ENCODE results near the gene EFNA5. TPM values are rescaled to one million over a fixed set of nuclear protein-coding genes. Genes with fewer than 3 reads are reported as not detected.

The EFNA5 gene
- polyA plus RNA-seq, 1 of the 3 experiments (the other 2 are of a cell fraction): 0.81 TPM

DNA sequence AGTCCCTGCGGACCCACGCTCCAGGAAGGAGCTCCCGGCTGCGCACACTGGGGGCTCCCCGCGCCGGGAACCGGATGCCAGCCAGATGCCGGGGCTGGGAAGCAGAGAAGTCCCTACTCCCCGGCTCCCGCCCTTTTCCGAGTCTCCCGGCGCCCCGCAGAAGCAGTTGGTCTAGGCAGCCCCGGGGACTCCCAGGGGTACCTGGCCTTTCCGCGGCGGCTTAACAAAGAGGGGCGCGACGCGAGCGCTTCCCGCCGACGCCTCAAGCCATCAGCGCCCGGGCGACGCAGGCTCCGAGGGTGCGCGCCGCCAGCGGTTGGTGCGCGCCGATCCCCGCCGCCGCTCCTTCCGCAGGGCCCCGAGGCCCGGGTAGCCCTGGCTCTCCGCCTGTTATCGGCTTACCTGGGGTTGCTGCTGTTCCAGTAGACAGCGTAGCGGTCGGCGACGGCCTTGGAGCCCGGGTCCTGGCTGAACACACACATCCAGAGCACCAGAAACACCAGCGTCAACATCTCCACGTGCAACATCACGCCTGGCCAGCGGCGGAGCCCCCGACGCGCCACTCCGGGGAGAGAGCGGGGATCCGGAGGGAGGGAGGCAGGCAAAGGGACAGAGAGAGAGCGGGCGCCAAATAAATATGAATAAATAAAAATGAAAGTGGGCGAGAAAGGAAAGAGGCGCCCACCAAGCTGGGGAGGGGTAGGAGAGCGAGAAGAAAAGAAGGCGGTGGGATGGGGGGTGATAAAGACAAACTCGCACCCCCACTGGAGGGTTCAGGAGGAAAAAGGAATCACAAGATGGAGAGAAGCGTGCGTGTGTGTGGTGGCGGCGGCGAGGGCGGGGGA is 428 bp downstream of the EFNA5 start:
- Histone ChIP-seq H3K9me2 (no peaks in the 10 kb centered on the region), H3K79me2 (ENCODE audit: insufficient read depth) (no peaks in the 10 kb centered on the region; the same call in 1 of the 2 replicates), H3K27ac (ENCODE audit: low read depth in 2 of 2, low read length in 1 of 2) (peak overlapping the region in 1 of 2 experiments; percentile 95; a peak in 2 of 4 replicates), H3K4me1 (ENCODE audit: control insufficient read depth in 1 of 2, insufficient read depth in 2 of 2, low read depth in 1 of 2, low read length in 1 of 2) (peaks cover 0 to 3% of the 10 kb centered on the region in 2 experiments; a peak in 1 of 4 replicates), H2AFZ (ENCODE audit: low read depth) (peak overlapping the region; percentile 93), H3F3A (replicated peaks; ENCODE audit: insufficient read depth) (peaks cover 12% of the 10 kb centered on the region), H3K36me3 (replicated peaks in 1 of 2; ENCODE audit: control insufficient read depth in 1 of 2, insufficient read depth in 2 of 2, low read length in 1 of 2) (no peaks in the 10 kb centered on the region), H3K4me2 (peak overlapping the region; percentile 100), H3K27me3 (ENCODE audit: insufficient read depth) (peaks cover 13% of the 10 kb centered on the region; the same call in 1 of the 2 replicates), H3K9me3 (no peaks in the 10 kb centered on the region), H3K4me3 (ENCODE audit: low read depth in 2 of 2, low read length in 1 of 2) (peak overlapping the region; percentile 74 to 84), H3K9ac (peak overlapping the region; percentile 27; the same call in 1 of the 2 replicates), H4K20me1 (ENCODE audit: insufficient read depth) (no peaks in the 10 kb centered on the region)
- WGBS (ENCODE audit: low lambda C conversion rate): under 1% methylated on average over 33 of the region's 77 CpGs
- TF ChIP-seq EP300 (IDR thresholded peaks at IDR 0.05; ENCODE audit: borderline replicate concordance in 1 of 2, low read depth in 1 of 2, low read length in 1 of 2): no peak
- TF ChIP-seq, protein P1, sequence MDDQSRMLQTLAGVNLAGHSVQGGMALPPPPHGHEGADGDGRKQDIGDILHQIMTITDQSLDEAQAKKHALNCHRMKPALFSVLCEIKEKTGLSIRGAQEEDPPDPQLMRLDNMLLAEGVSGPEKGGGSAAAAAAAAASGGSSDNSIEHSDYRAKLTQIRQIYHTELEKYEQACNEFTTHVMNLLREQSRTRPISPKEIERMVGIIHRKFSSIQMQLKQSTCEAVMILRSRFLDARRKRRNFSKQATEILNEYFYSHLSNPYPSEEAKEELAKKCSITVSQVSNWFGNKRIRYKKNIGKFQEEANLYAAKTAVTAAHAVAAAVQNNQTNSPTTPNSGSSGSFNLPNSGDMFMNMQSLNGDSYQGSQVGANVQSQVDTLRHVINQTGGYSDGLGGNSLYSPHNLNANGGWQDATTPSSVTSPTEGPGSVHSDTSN (IDR thresholded peaks at IDR 0.05): no peak
- TF ChIP-seq, protein P2, sequence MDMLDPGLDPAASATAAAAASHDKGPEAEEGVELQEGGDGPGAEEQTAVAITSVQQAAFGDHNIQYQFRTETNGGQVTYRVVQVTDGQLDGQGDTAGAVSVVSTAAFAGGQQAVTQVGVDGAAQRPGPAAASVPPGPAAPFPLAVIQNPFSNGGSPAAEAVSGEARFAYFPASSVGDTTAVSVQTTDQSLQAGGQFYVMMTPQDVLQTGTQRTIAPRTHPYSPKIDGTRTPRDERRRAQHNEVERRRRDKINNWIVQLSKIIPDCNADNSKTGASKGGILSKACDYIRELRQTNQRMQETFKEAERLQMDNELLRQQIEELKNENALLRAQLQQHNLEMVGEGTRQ (IDR thresholded peaks at IDR 0.05; ENCODE audit: borderline replicate concordance, low read depth, low read length): no peak
- no peak for TF ChIP-seq MEF2A (IDR thresholded peaks at IDR 0.05; ENCODE audit: borderline replicate concordance, low read depth)
- TF ChIP-seq, protein P3, sequence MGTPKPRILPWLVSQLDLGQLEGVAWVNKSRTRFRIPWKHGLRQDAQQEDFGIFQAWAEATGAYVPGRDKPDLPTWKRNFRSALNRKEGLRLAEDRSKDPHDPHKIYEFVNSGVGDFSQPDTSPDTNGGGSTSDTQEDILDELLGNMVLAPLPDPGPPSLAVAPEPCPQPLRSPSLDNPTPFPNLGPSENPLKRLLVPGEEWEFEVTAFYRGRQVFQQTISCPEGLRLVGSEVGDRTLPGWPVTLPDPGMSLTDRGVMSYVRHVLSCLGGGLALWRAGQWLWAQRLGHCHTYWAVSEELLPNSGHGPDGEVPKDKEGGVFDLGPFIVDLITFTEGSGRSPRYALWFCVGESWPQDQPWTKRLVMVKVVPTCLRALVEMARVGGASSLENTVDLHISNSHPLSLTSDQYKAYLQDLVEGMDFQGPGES (IDR thresholded peaks at IDR 0.05; ENCODE audit: low read depth, low read length): no peak
- TF ChIP-seq POLR2AphosphoS5 (IDR thresholded peaks at IDR 0.05; ENCODE audit: low read depth, low read length): no peak
- TF ChIP-seq TCF12 (IDR thresholded peaks at IDR 0.05): no peak
- no peak for TF ChIP-seq NRF1 (IDR thresholded peaks at IDR 0.05; ENCODE audit: low read depth, low read length)
- no peak for TF ChIP-seq RXRA (IDR thresholded peaks at IDR 0.05; ENCODE audit: borderline replicate concordance, low read depth)
- TF ChIP-seq, protein P4, sequence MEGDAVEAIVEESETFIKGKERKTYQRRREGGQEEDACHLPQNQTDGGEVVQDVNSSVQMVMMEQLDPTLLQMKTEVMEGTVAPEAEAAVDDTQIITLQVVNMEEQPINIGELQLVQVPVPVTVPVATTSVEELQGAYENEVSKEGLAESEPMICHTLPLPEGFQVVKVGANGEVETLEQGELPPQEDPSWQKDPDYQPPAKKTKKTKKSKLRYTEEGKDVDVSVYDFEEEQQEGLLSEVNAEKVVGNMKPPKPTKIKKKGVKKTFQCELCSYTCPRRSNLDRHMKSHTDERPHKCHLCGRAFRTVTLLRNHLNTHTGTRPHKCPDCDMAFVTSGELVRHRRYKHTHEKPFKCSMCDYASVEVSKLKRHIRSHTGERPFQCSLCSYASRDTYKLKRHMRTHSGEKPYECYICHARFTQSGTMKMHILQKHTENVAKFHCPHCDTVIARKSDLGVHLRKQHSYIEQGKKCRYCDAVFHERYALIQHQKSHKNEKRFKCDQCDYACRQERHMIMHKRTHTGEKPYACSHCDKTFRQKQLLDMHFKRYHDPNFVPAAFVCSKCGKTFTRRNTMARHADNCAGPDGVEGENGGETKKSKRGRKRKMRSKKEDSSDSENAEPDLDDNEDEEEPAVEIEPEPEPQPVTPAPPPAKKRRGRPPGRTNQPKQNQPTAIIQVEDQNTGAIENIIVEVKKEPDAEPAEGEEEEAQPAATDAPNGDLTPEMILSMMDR (IDR thresholded peaks at IDR 0.05): no peak
- TF ChIP-seq RAD21 (IDR thresholded peaks at IDR 0.05; ENCODE audit: low read length): no peak
- TF ChIP-seq RCOR1 (IDR thresholded peaks at IDR 0.05; ENCODE audit: low read length): no peak
- no peak for TF ChIP-seq CHD2 (IDR thresholded peaks at IDR 0.05; ENCODE audit: low read length, partially characterized antibody)
- 0 out of 2 replicates have a peak, but pooled peaks have one; percentile 13 for TF ChIP-seq ELF1 (IDR thresholded peaks at IDR 0.05)
- no peak for TF ChIP-seq EZH2phosphoT487 (IDR thresholded peaks at IDR 0.05; ENCODE audit: borderline replicate concordance, low read depth)
- TF ChIP-seq, protein P5, sequence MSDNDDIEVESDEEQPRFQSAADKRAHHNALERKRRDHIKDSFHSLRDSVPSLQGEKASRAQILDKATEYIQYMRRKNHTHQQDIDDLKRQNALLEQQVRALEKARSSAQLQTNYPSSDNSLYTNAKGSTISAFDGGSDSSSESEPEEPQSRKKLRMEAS (IDR thresholded peaks at IDR 0.05; ENCODE audit: low read depth): peak; percentile 83
- 0 out of 2 replicates have a peak, but pooled peaks have one; percentile 9 for TF ChIP-seq FOXJ3 (CRISPR knock-in tag; IDR thresholded peaks at IDR 0.05)
- peak; percentile 73 for TF ChIP-seq MXI1 (IDR thresholded peaks at IDR 0.05; ENCODE audit: low read depth, low read length)
- no peak for TF ChIP-seq RFX5 (IDR thresholded peaks at IDR 0.05; ENCODE audit: low read length)
- no peak for TF ChIP-seq SIN3A (IDR thresholded peaks at IDR 0.05; ENCODE audit: borderline replicate concordance, low read depth, low read length)
- no peak for TF ChIP-seq GATA2 (CRISPR knock-in tag; IDR thresholded peaks at IDR 0.05)
- no peak for TF ChIP-seq YY1 (IDR thresholded peaks at IDR 0.05; ENCODE audit: low read depth)
- TF ChIP-seq, protein P6, sequence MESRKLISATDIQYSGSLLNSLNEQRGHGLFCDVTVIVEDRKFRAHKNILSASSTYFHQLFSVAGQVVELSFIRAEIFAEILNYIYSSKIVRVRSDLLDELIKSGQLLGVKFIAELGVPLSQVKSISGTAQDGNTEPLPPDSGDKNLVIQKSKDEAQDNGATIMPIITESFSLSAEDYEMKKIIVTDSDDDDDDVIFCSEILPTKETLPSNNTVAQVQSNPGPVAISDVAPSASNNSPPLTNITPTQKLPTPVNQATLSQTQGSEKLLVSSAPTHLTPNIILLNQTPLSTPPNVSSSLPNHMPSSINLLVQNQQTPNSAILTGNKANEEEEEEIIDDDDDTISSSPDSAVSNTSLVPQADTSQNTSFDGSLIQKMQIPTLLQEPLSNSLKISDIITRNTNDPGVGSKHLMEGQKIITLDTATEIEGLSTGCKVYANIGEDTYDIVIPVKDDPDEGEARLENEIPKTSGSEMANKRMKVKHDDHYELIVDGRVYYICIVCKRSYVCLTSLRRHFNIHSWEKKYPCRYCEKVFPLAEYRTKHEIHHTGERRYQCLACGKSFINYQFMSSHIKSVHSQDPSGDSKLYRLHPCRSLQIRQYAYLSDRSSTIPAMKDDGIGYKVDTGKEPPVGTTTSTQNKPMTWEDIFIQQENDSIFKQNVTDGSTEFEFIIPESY (IDR thresholded peaks at IDR 0.05; ENCODE audit: borderline replicate concordance, low read depth): no peak
- no peak for TF ChIP-seq TAF1 (IDR thresholded peaks at IDR 0.05; ENCODE audit: borderline replicate concordance, low read depth, low read length)
- POLR2A ChIA-PET: interaction anchor here (0.6 to 1.5 kb wide), 8 partner anchors 50 to 1107 kb away, joined by 3 to 6 read pairs (median 4); no protein-coding TSS in a partner anchor
- CTCF ChIA-PET: interaction anchor here (0.6 to 2.2 kb wide), 5 partner anchors 17 to 177 kb away, joined by 3 to 6 read pairs (median 3); no protein-coding TSS in a partner anchor
- DNase-seq: peak; percentile 73

All from SK-N-SH (cell line).